Stomach (tissue), 9 donors: ENCODE data around the gene GNAS. TPM values are rescaled to one million over a fixed set of nuclear protein-coding genes. Genes with fewer than 3 reads are reported as not detected.

ENCODE experiments used
- DNase-seq, 2 donors: peaks; one replicate each; pipeline versions ENCODE4 v3.0.0 to v3.0.0-alpha.2; 2013 to 2019
- H3K27ac ChIP-seq, 5 donors: fragments of 200-600 bp in 4 of 5; sonication (generic) in 4 of 5; one replicate each; pipeline ENCODE4 v1.5.1; 2013 to 2019; ENCODE audit warnings: mild to moderate bottlenecking in 1 of 5, moderate library complexity in 1 of 5
- H3K27me3 ChIP-seq, 3 donors: fragments of 200-600 bp; sonication (generic); one replicate each; pipeline ENCODE4 v1.5.1; 2017 to 2019; ENCODE audit warnings: mixed run types in 1 of 3
- H3K36me3 ChIP-seq, 4 donors: fragments of 200-600 bp; sonication (generic); 1 replicate in 3 of 4; 2 replicates in 1 of 4; pipeline ENCODE4 v1.5.1; 2016 to 2019
- H3K4me1 ChIP-seq, 4 donors: fragments of 200-600 bp; sonication (generic); one replicate each; pipeline ENCODE4 v1.5.1; 2016 to 2019
- H3K4me3 ChIP-seq, 4 donors: fragments of 200-600 bp; sonication (generic) in 3 of 4; one replicate each; pipeline ENCODE4 v1.5.1; 2016 to 2019; ENCODE audit warnings: mild to moderate bottlenecking in 1 of 4
- H3K9me3 ChIP-seq, 4 donors: fragments of 200-600 bp; sonication (generic); one replicate each; pipeline ENCODE4 v1.5.1; 2016 to 2019
- EP300 ChIP-seq: sonication (generic); formaldehyde crosslinking; IDR thresholded peaks from one replicate; pipeline ENCODE4 v1.6.1; 2017; ENCODE audit warnings: antibody characterized with exemption
- POLR2A ChIP-seq, 4 donors: fragments of 450-650 bp; IDR thresholded peaks; one replicate each; pipeline ENCODE4 v1.6.1; 2016; ENCODE audit warnings: antibody characterized with exemption in 4 of 4, control low read depth in 2 of 4, mild to moderate bottlenecking in 1 of 4, moderate library complexity in 1 of 4
- POLR2AphosphoS5 ChIP-seq, 3 donors: sonication (generic); formaldehyde crosslinking; IDR thresholded peaks; one replicate each; pipeline ENCODE4 v1.6.1; 2016; ENCODE audit warnings: antibody characterized with exemption in 3 of 3
- WGBS, 5 donors: extraction: QIAGEN DNeasy Blood & Tissue Kit in 3 of 5; methylation state at CpG; one replicate each; pipeline versions ENCODE4 v1.1.5 to v1.1.7; 2013 to 2018; 5-methylcytosine and 5-hydroxymethylcytosine counted together
- intact Hi-C: fragments of 100-400 bp; cut with DNase I; formaldehyde crosslinking; loops from one replicate; pipeline ENCODE4 v1.15.1; 2023; ENCODE audit warnings: low total_unique reads
- polyA plus RNA-seq, 3 donors: library from polyadenylated mRNA; stranded (reverse); fragments of 200-250 nt; gene quantifications; one replicate each; pipeline ENCODE4 v1.2.3, GENCODE V29; 2013
- total RNA-seq, 5 donors: library from RNA; depleted of rRNA; stranded (reverse); fragments of >200 nt; gene quantifications; one replicate each; pipeline versions ENCODE4 v1.1.0 to v1.2.3, GENCODE V29; 2014 to 2016
- TF ChIP-seq, protein P1 (sequence below), 7 experiments: fragments of 450-650 bp in 4 of 7; fragments of 200-600 bp in 3 of 7; sonication (generic) in 3 of 7; IDR thresholded peaks; one replicate each; pipeline ENCODE4 v1.5.1; 2016 to 2019; ENCODE audit warnings: antibody characterized with exemption in 7 of 7, control low read depth in 2 of 7, mild to moderate bottlenecking in 1 of 7
- donor health status: healthy with polysubstance abuse.
- donor health status: Bipolar disorder and iron deficiency.
- donor health status: healthy.

GNAS gene
- total and polyA plus RNA-seq, 8 donors, result 306 to 1,010 (median 704) TPM

DNA sequence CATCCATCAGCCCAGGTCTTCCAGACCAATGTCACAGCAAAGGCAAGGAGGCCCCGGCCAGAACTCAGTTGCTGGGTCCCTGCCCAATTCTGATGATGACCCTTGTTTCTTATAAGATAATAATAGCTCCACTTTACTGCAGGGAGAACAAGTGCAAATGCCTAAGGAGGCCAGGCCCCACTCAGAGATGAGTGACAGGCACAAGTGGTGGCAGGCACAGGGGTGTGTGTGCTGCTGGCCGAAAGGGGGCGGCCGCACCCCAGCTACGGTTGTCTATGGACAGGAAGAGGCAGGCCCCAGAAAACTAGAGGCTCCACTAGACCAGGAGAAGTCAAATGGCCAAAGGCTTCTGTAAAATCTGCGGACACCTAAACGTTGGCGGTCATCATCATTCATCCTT, 30.4 kb upstream of the GNAS start:
- no peak overlapping the region for H3K4me3 ChIP-seq
- H3K27ac ChIP-seq, result no peak overlapping the region
- intact Hi-C loops, result no loop called here
- H3K9me3 ChIP-seq, result no peaks in the 10 kb centered on the region
- TF ChIP-seq EP300 (no peak), POLR2A (IDR thresholded peaks at IDR 0.05) (no peak), POLR2AphosphoS5 (IDR thresholded peaks at IDR 0.05) (no peak)
- TF ChIP-seq, protein P1, sequence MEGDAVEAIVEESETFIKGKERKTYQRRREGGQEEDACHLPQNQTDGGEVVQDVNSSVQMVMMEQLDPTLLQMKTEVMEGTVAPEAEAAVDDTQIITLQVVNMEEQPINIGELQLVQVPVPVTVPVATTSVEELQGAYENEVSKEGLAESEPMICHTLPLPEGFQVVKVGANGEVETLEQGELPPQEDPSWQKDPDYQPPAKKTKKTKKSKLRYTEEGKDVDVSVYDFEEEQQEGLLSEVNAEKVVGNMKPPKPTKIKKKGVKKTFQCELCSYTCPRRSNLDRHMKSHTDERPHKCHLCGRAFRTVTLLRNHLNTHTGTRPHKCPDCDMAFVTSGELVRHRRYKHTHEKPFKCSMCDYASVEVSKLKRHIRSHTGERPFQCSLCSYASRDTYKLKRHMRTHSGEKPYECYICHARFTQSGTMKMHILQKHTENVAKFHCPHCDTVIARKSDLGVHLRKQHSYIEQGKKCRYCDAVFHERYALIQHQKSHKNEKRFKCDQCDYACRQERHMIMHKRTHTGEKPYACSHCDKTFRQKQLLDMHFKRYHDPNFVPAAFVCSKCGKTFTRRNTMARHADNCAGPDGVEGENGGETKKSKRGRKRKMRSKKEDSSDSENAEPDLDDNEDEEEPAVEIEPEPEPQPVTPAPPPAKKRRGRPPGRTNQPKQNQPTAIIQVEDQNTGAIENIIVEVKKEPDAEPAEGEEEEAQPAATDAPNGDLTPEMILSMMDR (IDR thresholded peaks at IDR 0.05), result no peak
- no peaks in the 10 kb centered on the region for H3K4me1 ChIP-seq
- DNase-seq, result no peak
- WGBS, 5 donors, result 85 to 95% (median 90%) methylated on average over 8 of the region's 8 CpGs
- H3K36me3 ChIP-seq, result no peaks in the 10 kb centered on the region
- H3K27me3 ChIP-seq, result peaks cover 0 to 5% (median 0%) of the 10 kb centered on the region in 3 donors

DNA sequence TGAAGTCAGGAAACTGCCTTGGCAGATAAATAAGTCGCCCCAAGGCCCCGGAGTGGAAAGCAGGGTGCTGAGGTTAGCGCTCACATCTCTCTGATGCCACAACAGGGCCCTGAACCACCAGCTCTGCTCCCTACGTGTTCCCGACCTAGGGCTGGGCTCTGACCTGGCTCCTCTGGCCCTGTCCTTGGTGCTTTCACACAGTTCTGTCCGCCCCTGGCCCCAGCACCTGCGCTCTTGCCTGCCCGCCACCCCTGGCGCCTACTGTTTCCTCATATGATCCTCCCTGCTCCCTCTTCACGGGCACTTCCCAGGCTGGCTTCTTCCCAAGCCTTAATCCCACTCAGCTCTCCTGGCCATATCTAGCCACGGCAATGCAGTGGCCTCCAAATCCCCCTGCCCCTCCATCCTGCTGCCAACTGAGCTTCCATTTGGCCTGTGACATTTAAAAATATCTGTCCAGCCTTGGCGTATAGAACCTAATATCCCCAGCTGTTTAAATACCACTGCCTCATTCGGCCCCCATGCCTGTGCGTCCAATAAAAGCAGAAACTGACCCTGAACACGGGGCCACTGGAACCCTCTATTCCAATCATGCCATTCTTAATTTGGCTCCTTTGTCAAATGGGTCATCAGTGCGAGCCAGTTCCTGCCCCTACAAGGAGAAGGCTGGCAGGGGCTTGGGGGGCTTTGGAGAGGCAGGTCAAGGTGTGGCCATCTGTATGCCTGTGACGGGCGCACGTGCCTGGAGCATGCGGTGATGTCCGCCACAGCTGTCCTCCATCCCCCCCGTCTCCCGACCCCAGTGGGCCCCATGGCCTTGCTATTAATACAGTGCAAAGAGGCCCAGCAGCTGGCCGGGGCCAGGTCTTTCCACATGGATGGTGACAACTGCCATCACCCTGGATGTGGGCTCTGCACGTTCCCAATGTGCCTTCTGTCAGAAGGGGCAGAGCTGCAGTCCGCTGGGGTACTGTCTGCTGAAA, 29.5 kb upstream of the GNAS start:
- 85 to 93% (median 89%) methylated on average over 22 to 26 of the region's 26 CpGs for WGBS, 5 donors
- no peaks in the 10 kb centered on the region for H3K36me3 ChIP-seq
- no peaks in the 10 kb centered on the region for H3K4me1 ChIP-seq
- H3K27me3 ChIP-seq, result peaks cover 0 to 5% (median 0%) of the 10 kb centered on the region in 3 donors
- no peaks in the 10 kb centered on the region for H3K9me3 ChIP-seq
- intact Hi-C loops, result no loop called here
- no peak for DNase-seq
- no peak overlapping the region for H3K27ac ChIP-seq
- no peak overlapping the region for H3K4me3 ChIP-seq
- TF ChIP-seq POLR2A (IDR thresholded peaks at IDR 0.05), result no peak
- TF ChIP-seq, protein P1 (IDR thresholded peaks at IDR 0.05), result no peak
- no peak for TF ChIP-seq POLR2AphosphoS5 (IDR thresholded peaks at IDR 0.05)
- TF ChIP-seq EP300, result no peak

DNA sequence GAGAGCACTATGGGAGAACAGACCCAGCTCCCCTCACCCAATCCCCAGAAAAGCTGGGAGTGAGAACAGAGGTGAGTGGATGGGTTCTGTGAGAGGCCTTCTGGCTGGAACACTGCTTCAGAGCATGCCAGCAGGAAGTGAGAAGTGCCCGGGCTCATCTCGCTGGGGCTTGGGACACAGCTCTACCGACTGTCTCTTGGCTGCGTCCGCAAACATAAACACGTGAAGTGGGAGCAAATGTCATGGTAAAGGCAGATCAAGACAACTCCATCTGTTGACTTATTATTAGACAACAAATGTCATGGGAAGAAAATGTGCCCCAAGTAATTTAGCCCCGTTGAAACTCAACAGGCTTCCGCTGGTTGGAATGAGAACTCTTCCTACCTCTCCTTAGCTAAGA, 27.7 kb upstream of the GNAS start:
- 75 to 82% (median 78%) methylated on average over 8 of the region's 8 CpGs for WGBS, 5 donors
- Histone ChIP-seq H3K27ac (no peak overlapping the region), H3K4me3 (no peak overlapping the region), H3K9me3 (no peaks in the 10 kb centered on the region), H3K36me3 (no peaks in the 10 kb centered on the region), H3K27me3 (peaks cover 0 to 4% (median 0%) of the 10 kb centered on the region in 3 donors), H3K4me1 (peaks cover 0 to 9% (median 0%) of the 10 kb centered on the region in 4 donors)
- intact Hi-C loops, result no loop called here
- no peak for DNase-seq
- TF ChIP-seq POLR2A (IDR thresholded peaks at IDR 0.05) (no peak), POLR2AphosphoS5 (IDR thresholded peaks at IDR 0.05) (no peak), EP300 (no peak)
- TF ChIP-seq, protein P1 (IDR thresholded peaks at IDR 0.05), result no peak

DNA sequence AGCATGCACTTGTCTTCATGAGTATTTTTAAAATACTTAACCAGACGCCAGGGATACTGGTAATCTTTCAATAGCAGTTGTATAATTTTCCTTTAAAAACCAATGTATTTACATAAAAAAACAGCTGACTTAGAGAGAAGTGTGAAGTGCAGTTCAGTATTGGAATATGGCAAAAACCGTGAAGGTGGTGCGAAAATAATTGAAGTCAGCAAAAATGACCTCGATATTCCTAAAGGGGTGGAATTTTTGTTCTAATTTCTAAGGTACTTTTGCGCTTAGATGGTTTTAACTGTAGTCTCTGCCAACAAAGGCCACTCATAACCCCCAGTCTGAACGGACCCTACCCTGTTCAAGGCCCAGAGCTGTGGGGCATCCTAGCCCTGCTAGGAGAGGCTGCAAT, 27.1 kb upstream of the GNAS start:
- Histone ChIP-seq H3K27ac (no peak overlapping the region), H3K9me3 (no peaks in the 10 kb centered on the region), H3K27me3 (no peaks in the 10 kb centered on the region), H3K4me1 (peaks cover 0 to 9% (median 0%) of the 10 kb centered on the region in 4 donors), H3K36me3 (no peaks in the 10 kb centered on the region), H3K4me3 (no peak overlapping the region)
- no peak for DNase-seq
- TF ChIP-seq EP300 (no peak), POLR2AphosphoS5 (IDR thresholded peaks at IDR 0.05) (no peak), POLR2A (IDR thresholded peaks at IDR 0.05) (no peak)
- TF ChIP-seq, protein P1 (IDR thresholded peaks at IDR 0.05), result no peak
- intact Hi-C loops, result no loop called here
- 86 to 93% (median 92%) methylated on average over 6 of the region's 6 CpGs for WGBS, 5 donors
